GM12874 (cell line): ENCODE data around the gene PKIB.

Experiments
- CTCF ChIP-seq: IDR thresholded peaks from 2 replicates; pipeline ENCODE4 v1.5.1; 2011; ENCODE audit warnings: low read depth, mild to moderate bottlenecking, control low read depth, low read length, moderate library complexity; ENCODE audit not compliant: insufficient read depth

The PKIB gene

GRCh38 chr6:122652431-122652830, 42.2 kb downstream of the PKIB start:
- no peak for TF ChIP-seq CTCF

- TF ChIP-seq CTCF, result no peak
Measured at GRCh38 chr6:122653094-122653493, 42.9 kb downstream of the PKIB start.

DNA sequence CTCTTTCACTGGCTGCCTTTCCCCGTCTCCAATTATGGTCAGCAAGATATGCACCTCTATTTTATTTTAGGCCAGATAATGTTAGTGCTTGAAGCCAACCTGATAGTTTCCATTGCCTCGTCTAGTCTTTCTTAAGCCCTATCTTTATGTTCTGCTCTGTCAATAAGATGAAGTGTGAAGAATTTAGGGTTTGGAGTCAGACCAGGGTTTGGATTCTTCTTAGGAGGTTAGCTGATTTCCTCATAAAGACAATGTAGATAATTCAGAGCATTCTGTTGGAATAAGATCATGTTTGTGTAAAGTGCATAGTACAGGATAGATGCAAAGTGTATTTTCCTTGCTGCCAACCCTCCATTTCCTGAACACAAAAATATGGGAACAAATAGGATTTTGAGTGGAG, 43.8 kb downstream of the PKIB start:
- no peak for TF ChIP-seq CTCF

GRCh38 chr6:122657601-122658000, 47.4 kb downstream of the PKIB start:
- TF ChIP-seq CTCF, result no peak

DNA sequence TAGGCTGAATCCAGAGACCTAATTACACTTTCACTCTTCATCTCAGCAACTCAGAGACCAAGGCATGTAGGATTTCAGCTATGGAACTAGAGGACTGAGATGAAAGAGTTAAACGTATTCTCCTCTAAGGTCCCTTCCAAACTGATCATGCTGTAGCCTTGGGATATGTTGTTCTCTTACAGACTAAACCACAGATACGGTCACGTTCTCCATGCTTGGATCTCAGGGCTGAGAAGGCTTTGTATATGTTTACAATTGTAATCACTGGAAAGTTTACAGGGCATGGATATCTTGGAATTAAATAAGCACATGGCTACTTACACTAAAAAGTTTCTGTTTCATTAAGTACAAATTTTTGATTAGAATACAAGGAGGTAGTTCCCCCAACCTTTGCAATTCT, 50.1 kb downstream of the PKIB start:
- TF ChIP-seq CTCF, result no peak

DNA sequence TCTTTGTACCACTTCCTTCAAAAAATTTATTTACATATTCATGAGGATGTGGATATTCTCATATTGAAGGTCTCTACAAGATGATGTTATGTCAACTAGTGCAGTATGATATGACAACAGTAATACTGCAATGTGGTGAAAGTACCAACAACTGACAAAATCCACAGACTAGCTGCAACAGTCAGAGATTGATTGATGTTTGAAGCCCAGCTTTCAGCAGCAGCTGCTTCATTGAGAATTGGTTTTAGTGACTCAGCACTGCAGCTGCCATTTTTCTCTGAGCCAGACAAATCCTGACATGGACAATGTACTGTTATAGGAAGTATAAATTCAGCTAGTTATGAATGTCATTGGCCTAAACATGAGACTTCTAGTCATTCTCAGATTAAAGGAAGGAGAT, 53.8 kb downstream of the PKIB start:
- no peak for TF ChIP-seq CTCF

DNA sequence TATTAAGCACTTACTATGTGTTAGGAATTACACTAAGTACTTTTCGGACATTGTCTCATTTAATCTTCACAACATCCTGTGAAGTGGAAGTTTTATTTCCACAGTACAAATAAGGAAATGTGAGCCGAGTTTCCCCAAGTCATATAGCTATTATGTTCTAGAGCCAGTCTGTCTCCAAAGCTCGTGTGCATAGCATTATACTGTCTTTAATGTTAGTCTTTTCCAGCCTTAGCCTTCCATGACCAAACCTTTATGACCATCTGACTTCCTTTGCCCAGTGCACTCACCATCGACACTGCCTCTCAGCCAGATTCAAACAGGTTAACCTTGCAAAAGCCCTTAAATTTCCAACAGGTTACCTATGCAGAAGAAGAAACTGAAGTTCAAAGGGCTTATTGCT, 55.7 kb downstream of the PKIB start:
- no peak for TF ChIP-seq CTCF

GRCh38 chr6:122666418-122666817, 56.2 kb downstream of the PKIB start:
- TF ChIP-seq CTCF, result no peak
